Stimulated activated CD4-positive, alpha-beta T cell treated with anti-CD3 and anti-CD28 coated beads, TNF-alpha, amount 100 ng/mL, for 1 hour (primary cell): Measurements from ENCODE around the gene C2orf68.
"Not testable (repeated sequence)": the region's sequence is repeated elsewhere in the genome, so short reads cannot be mapped to it uniquely, and the experiment has no call there.

Experiments
- DNase-seq, 3 donors: peaks; one replicate each; pipeline ENCODE4 v3.0.0-alpha.2; 2020; ENCODE audit warnings: low read depth in 3 of 3, low spot score in 1 of 3

Gene C2orf68

DNA sequence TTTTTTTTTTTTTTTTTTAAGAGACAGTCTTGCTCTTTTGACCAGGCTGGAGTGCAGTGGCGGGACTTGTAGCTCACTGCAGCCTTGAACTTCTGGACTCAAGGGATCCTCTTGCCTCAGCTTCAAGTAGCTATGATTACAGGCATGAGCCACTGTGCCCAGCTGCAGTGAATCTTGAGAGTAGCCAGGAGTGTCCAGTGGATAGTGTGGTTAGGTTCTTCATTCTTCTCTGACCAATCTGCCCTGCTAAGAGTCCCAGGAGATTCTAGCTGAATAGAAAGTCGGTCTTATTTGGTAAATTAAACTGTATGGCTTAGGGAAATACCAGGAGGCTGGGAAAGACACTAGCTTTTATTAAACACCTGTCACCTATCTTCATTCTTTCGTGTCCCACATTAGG lies 19.4 kb upstream of the C2orf68 start:
- DNase-seq, result no peak

DNA sequence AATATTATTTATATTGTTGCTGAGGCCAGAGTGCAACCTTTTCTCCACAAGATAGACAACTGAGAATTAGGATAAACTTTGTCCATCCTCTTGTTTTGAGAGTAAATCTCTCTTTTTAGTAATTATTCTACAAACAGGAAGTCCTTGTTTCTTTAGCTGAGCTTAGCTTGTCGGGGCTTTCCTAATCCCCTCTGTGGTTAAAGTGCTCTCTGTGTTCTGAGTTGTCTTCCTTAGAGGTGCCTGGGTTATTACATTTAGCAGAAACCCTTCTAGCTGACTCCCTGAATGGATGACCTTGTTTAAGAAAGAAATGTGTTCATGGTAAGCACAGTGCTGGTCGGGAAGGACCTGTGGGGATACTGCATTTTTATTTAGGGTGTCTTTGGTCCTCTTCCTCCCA lies 16.8 kb upstream of the C2orf68 start:
- no peak for DNase-seq

DNA sequence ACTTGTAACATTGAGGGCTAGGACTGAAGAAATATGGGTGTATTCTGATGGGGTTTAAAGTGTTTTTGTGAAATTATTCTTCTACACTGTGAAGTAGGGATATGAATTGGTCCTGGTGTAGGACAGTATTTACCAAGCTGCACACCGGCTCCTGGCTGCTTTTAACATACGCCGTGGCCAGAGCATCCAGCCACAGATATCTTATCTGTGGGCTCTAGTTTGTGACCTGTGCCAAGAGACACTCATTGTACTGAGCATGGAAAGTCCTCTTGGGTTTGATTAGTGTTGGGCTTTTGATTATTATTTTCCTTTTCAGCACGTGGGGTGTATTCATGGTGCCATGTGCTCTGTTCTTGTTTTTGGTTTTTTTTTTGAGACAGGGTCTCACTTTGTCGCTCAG lies 12.1 kb upstream of the C2orf68 start:
- no peak for DNase-seq

DNA sequence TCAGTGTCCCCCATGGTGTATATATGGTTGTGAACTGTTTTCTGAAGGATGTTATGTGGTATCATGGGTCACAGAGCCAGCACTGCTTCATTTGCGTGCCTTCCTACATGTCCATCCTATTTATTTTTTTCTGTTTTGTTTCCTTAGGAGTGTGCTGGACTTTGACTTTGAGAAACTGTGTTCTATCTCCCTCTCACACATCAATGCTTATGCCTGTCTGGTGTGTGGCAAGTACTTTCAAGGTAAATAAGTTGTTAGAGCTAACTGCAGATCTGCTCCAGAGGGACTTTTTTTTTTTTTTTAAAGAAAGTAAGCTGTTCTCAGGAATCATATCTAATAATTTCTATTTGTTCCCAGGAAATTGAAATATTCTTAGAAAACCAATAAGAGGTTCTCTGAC lies 9.5 kb upstream of the C2orf68 start:
- DNase-seq, result no peak

DNA sequence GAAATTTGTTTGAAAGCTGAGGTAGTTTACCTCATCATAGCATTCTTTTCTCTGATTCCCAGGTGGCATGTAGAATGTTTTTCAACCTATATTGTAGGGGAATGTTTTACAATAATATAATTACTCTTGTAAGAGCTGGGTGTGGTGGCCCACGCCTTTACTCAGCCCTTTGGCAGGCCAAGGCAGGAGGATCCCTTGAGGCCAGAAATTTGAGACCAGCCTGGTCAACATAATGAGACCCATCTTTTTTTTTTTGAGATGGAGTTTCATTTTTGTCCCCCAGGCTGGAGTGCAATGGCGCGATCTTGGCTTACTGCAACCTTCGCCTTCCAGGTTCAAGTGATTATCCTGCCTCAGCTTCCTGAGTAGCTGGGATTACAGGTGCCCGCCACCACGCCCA lies 7.8 kb upstream of the C2orf68 start:
- no peak for DNase-seq

DNA sequence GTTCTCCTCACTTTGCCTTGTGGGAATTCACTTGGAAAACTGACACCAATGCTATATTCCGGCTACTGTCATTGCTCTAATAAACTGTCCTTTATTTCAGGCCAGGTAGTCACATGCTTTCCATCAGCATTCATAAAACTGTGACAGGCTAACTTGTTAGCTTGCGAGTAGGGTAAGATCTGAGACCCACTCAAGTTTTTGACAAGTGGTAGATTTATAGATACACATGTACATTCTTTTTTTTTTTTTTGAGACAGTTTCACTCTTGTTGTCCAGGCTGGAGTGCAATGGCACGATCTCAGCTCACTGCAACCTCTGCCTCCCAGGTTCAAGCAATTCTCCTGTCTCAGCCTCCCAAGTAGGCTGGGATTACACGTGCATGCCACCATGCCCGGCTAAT lies 5.9 kb upstream of the C2orf68 start:
- not testable (repeated sequence) for DNase-seq

DNA sequence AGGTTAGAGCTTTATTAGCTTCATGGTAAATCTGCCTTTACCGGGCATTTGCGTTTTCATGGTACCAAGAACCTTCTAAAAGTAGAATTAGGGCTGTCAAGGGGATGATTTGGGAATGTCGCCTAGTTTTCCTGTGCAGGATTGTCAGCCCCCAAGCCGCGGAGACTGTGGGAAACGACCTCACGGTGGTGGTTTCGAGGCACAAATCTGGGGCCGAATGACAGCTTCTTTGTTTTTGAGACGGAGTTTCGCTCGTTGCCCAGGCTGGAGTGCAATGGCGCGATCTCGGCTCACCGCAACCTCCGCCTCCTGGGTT lies 3.5 kb upstream of the C2orf68 start:
- no peak for DNase-seq

DNA sequence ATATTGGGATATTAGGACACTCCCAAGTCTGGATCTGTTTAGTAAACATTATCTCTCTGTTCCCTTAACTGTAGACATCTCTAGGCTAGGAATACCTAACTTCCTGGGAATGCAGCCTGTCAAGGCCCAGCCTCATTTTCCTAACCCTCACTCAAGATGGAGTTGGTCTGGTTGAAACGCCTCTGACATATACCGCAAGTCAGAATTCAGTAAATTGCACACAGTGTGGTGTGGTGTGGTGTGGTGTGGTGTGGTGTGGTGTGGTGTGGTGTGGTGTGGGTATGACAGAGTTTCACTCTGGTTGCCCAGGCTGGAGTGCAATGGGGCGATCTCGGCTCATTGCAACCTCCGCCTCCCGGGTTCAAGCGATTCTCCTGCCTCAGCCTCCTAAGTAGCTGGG lies 2.9 kb upstream of the C2orf68 start:
- DNase-seq, result not testable (repeated sequence)

DNA sequence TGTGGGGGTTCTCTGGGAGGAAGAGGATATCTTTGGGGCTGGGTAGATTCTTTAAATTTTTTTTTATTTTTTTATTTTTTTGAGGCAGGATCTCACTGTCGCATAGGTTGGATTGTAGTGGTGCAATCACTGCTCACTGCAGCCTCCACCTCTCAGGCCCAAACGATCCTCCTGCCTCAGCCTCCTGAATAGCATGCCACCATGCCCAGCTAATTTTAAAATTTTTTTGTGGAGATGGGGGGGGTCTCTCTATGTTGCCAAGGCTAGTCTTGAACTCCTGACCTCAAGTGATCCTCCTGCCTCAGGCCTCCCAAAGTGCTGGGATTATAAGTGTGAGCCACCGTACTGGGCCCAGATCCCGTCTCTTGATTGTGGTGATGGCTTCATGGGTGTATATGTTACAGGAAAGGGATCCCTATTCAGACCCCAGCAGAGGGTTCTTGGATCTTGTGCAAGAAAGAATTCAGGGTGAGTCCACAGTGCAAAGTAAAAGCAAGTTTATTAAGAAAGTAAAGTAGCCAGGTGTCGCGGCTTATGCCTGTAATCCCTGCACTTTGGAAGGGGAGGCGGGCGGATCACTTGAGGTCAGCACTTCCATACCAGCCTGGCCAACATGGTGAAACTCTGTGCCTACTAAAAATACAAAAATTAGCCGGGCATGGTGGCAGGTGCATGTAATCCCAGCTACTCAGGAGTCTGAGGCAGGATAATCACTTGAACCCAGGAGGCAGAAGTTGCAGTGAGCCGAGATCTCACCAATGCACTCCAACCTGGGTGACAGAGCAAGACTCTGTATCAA lies 2.0 kb upstream of the C2orf68 start:
- DNase-seq, result no peak

DNA sequence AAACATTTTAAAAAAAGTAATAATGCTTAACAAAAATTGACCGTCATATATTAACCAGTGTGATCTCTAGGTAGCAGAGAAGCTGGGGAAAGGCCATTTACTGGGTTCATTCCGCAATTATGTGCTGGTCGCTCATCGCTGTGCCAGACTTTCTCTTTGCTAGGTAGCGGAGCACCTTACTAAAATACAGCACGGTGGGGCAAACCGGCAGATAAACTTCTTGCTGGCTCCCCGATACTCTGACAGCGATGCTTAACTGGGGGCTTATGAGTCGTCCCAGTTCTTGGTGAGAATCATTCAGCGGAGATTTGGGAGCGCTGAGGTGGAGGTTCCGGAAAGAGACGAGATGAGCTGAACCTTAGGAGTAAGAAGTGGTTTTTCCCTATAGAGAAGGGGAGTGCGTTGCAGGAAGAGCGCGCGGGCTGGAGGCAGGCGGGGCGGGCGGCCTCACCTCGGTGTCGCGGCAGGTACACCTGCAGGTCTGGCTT lies 605 bp downstream of the C2orf68 start:
- DNase-seq, result no peak

DNA sequence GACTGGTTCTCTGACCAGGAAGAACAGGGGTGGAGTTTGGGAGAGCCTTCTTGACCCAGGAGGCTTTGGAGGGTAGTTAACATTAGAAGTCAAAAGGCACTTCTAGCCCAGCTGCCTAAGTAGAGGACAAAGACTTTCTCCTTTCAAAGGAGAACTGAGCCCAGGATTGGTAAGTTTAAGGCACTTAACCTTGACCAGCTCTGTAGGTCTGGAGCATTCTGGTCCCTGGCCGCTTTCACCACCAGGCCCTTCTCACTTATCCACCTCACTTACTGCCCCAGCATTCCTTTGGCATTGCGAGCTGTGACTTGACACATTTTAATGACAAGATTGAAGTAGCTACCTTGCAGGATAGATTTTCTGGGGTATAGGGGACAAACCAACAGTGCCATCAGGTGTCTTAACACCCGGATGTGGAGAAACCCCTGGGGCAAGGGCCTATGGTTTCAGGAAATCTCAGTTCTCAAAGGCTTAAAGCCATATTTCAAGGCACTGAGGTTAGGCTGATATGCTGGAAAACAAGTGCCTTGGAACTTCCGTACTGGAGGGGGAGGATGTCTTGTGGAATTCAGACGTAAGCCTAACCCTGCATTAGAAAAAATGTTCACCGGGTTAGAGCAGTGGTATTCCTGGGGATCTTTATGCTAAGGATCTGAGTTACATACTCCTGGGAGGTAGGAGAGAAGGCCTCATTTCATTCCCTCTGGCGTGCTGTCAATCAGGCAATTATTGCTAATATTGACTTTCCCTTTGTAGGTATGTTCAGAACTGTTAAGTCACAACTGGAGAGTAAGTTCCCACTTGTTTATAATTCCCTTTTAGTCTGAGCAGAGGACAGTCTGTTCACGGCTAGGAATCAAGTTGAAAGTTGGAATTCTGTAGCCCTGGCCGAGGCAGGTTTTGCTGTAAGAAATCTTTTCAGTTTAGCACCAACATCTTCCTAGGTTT lies 4.3 kb downstream of the C2orf68 start:
- DNase-seq, result no peak

DNA sequence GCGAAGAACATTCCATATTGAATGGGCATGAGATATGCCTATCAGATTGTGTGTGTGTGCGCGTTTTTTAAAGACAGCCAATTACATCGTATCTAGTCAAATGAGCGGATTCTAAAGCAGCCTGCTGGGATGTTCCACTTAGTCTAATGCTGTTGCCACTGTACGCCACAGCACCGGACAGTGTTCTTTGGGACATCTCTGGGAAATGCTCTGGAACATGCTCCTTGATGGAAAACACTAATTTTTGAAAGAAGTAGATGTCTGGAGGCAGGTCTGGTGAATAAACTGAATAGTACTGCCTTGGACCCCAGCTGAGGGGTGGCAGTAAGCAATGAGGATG lies 5.8 kb downstream of the C2orf68 start:
- DNase-seq, result no peak

DNA sequence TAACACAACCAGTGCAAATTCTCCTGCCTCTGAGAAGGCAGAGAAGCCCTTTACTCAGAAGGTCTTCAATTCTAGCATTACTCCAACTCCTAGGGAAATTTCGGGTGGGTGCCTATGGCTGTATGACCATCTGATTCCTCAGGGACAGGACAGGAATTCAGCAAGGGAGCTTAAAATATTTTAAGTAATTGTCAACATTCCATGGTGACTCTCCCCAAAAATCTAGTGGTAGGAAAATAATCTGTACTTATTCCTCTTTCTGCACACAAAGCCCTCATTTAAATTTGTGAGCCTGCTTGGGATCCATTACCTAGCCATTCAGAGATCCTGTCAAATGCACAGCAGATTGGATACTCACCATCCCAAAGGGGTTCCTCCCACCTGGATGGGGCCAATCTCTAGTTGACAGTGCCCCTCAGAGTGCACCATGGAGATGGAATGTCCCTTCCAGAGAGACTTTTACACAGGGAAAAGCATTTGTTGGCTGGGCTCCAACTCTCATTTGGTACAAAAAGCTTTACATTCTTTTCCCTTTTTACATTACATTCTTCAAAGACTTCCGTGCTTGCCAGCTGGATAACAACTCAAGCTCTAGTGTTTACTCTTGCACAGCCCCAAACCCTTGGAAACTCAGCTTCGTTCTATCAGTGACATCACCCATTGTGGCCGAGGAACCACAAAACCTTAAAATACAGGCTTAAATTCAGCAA lies 6.3 kb downstream of the C2orf68 start:
- DNase-seq, result no peak

DNA sequence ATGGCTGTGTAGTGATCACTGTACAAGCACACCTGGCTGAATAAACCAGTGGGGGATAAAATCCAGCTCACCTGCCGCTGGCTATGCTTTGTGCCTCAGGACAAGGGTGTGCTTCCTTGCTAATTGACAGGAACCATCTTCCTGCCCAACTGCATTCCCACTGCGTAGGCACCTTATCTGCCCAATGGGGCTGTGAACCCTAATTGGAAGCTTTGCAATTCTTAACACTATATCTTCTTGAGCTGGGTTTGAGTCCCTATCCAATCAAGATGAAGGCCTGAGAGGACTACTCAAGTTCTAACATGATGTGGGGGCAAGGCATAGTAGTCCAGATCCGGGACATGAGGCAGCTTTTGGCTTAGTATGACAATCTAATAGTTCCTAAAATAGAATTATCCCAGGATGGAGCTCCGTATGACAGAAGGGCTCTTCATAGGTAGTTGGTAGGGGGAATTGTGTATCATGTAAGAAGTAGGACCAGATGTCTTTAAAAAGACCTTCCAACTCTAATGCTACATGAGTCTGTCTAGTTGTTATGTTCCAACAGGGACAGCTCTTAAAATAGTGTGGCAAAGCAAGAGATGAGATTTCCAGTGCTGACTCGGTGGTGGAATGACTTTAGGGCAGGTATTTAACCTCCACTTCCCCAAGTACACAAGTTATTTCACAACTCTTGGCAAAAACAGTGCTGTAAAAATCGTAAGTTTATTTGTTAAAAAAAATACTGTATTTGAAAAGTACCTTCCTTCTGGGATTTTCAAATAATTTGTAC lies 7.1 kb downstream of the C2orf68 start:
- no peak for DNase-seq

DNA sequence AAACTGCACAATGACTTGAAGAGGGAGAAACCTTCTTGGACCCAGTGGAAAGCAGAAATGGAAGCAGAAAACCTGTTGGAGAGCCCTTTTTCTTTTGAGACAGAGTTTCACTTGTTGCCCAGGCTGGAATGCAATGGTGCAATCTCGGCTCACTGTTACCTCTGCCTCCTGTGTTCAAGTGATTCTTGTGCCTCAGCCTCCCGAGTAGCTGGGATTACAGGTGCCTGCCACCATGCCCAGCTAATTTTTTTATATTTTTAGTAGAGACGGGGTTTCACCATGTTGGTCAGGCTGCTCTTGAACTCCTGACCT lies 7.8 kb downstream of the C2orf68 start:
- not testable (repeated sequence) for DNase-seq

DNA sequence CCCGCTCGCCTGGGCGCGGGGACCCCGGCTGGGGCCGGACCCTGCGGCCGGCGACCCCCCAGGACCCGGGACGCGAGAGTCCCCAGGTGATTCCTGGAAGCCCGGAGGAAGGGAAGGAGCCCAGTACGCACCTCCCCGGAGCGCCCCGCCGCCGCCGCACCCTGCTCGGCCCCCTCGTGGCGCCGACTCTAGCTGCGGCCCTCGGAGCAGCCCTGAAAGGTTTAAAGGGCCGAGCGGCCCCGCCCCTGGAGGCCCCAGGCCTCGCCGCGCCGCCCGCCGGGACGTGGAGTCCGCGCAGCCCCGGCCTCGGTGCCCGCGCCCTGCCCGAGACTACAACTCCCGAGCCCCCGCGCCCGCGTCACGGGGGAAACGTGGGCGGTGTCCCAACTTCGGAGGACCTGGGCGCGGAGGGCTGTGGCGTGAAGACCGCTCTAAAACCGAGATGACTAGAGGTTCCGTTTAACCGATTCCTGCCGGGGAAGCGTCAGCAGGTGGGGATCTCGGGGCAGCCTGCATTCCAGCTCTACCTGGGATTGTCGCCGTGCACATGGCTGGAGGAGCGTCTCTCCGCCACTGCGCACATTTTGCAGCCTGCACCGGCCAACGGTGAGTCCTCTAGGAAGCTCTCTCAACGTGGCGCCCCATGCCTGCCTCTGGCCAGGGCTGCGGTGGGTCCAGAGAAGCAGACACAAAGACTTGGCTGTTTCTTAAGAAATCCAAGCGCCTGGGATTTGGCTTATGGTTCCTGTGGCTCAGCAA lies 9.2 kb downstream of the C2orf68 start, which contains the start of gene TMEM150A:
TSS of gene TMEM150A (minus strand) at position 223 of the 759 bp plus-strand sequence. CDS start 750 bp downstream, outside the sequence.
- DNase-seq, result peak; percentile 56 to 85 (median 73)

DNA sequence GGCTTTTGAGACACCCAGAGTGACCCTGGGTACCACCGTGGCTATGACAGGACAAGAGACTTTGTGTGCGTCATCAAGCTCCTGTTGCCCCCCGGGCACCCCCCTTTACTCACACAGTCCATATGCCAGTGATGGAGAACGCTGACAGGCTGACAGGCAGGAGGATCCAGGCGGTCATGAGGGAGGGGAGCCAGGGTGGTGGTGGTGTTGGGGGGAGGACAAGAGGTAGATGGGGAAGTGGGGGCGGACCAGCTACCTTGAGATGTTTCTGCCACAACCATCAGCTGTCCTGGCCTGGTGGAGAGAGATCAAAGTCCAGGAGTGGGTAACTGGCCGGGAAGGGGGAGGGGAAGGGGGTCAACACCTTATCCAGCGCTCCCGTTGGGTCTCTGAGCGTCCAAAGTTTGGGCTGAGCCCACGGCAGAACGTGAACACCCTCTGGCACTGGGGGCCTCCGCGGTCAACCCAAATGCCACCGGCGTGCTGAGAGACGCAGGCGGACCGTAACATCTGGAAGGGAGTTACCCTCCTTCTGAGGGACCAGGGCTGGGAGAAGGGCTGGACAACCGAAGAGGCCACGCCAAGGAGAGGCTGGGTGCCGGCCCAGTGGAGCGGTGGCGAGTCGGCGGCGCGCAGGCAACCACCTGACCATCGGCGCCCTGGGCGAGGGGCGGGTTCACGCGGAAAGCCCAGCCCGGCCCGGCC lies 9.9 kb downstream of the C2orf68 start:
- no peak for DNase-seq

DNA sequence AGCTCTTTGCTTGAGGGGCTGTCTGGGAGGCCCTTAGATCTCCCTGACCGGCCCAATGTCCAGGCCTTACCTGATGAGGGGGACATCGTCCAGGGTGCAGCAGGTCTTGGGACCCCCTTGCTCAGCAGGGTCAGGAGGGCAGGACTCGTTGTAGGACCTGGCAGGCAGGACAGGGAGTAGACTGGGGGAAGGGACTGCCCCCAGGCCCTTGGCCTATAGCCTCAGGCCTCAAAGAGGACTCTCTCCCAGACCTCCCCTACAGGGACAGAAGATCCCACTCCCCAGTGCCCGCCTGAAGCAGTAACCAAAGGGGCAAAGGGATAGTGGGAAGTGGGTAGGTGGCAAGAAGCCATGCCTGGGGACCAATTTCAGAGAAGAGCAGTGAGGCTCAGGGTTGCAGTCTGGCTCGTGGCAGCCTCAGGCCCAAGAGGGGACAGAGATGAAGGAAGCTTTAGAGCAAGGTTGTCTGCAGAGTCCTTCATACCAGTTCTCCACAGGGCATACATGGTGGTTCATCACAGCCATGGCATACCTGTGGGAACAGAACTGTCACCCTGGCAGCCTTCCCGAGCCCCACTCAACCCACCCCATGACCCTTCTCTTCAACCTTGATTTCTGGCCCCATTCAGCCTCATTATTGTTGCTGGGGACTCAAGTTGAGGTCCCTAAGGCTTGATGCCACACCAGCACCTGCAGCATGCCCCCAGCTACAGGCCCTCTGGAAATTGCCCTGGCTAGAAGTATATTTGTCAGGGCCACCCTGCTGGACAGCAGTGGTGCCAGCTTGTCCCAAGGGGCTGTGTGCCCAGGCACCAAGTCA lies 10.7 kb downstream of the C2orf68 start:
- no peak for DNase-seq

DNA sequence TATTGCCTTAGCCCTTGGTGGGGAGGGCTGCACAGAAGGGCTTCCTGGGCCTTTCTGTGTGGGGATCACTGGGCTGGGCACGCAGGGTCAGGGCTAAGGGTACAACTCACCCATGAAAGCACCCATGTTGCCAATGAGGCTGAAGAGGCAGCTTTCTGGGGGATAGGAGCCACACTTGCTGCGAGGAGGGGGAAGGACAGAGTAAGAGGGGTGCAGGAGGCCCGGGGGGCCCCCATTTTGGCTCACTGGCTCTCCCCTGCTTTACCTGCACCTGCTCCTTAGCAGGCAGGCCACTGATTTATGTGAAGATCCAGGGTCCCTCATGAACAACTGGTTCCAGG lies 11.7 kb downstream of the C2orf68 start:
- no peak for DNase-seq
